B cell (primary cell): Measurements from ENCODE around the gene LENG9. TPM values are rescaled to one million over a fixed set of nuclear protein-coding genes. Genes with fewer than 3 reads are reported as not detected.
"Not testable (repeated sequence)": the region's sequence is repeated elsewhere in the genome, so short reads cannot be mapped to it uniquely, and the experiment has no call there.

Experiments
- ATAC-seq: fragments of 200-7000 bp; cut with Tn5 transposase; one replicate; pipeline ENCODE4 v1.10.0; 2021; ENCODE audit warnings: low read depth, mild to moderate bottlenecking, moderate number of reproducible peaks, moderate library complexity
- CTCF ChIA-PET: fragments of 350-600 bp; sonication (Branson Sonifier 250); formaldehyde crosslinking; loops from one replicate; lab custom pipeline; 2021; ENCODE audit warnings: antibody characterized with exemption, inconsistent platforms; lab: Charles Lee
- POLR2A ChIA-PET: fragments of 350-600 bp; sonication (Branson Sonifier 250); formaldehyde crosslinking; loops from one replicate; lab custom pipeline; 2021; ENCODE audit warnings: antibody characterized with exemption; lab: Charles Lee
- DNase-seq: peaks from one replicate; pipeline ENCODE4 v3.0.0; 2013
- H2AFZ ChIP-seq: 2 replicates; pipeline ENCODE4 v1.6.1; 2012; ENCODE audit warnings: mild to moderate bottlenecking, low read depth, low read length; ENCODE audit not compliant: insufficient read depth, poor library complexity, severe bottlenecking
- H3K27ac ChIP-seq, 2 donors: 1 replicate in 1 of 2; 2 replicates in 1 of 2; pipeline ENCODE4 v1.5.1; 2012 to 2013; ENCODE audit warnings: low read length in 2 of 2, mild to moderate bottlenecking in 2 of 2, moderate library complexity in 1 of 2
- H3K27me3 ChIP-seq, 4 experiments: fragments of 200-600 bp in 1 of 4; sonication (generic) in 1 of 4; replicated peaks in 1 of 4; 1 replicate in 2 of 4; 2 replicates in 2 of 4; pipeline versions ENCODE4 v1.6.1 to v1.7.0; 2013 to 2016; ENCODE audit warnings: low read length in 3 of 4, mild to moderate bottlenecking in 2 of 4, mixed read lengths in 1 of 4, moderate library complexity in 1 of 4; ENCODE audit not compliant: insufficient read depth in 4 of 4, control insufficient read depth in 3 of 4; ENCODE audit errors: control extremely low read depth in 1 of 4
- H3K36me3 ChIP-seq, 2 experiments: replicated peaks in 1 of 2; 1 replicate in 1 of 2; 2 replicates in 1 of 2; pipeline versions ENCODE4 v1.6.1 to v1.7.1; 2013; ENCODE audit warnings: low read length in 1 of 2; ENCODE audit not compliant: insufficient read depth in 2 of 2, control insufficient read depth in 1 of 2; ENCODE audit errors: control extremely low read depth in 1 of 2, extremely low read depth in 1 of 2
- H3K4me1 ChIP-seq, 2 donors: fragments of 200-600 bp in 1 of 2; sonication (generic) in 1 of 2; 1 replicate in 1 of 2; 2 replicates in 1 of 2; pipeline versions ENCODE4 v1.5.1 to v1.6.1; 2013 to 2017; ENCODE audit warnings: low read length in 2 of 2; ENCODE audit not compliant: control insufficient read depth in 2 of 2, insufficient read depth in 2 of 2
- H3K4me2 ChIP-seq: replicated peaks from 2 replicates; pipeline ENCODE3; 2012; ENCODE audit warnings: mild to moderate bottlenecking, low read depth, low read length; ENCODE audit not compliant: poor library complexity, severe bottlenecking
- H3K4me3 ChIP-seq, 5 experiments: fragments of 200-600 bp in 1 of 5; sonication (generic) in 1 of 5; 1 replicate in 3 of 5; 2 replicates in 2 of 5; pipeline versions ENCODE4 v1.5.1 to v1.7.0; 2011 to 2016; ENCODE audit warnings: low read length in 4 of 5, mild to moderate bottlenecking in 4 of 5, low read depth in 2 of 5, control low read depth in 1 of 5, moderate library complexity in 1 of 5; ENCODE audit not compliant: insufficient read depth in 1 of 5; ENCODE audit errors: control extremely low read depth in 1 of 5, extremely low read depth in 1 of 5
- H3K79me2 ChIP-seq: fragments of 200-600 bp; sonication (generic); one replicate; pipeline ENCODE4 v1.6.0; 2016; ENCODE audit warnings: low read length; ENCODE audit not compliant: control insufficient read depth, insufficient read depth
- H3K9ac ChIP-seq: fragments of 200-600 bp; sonication (generic); 2 replicates; pipeline ENCODE4 v1.6.1; 2017; ENCODE audit warnings: mild to moderate bottlenecking, low read length, moderate library complexity
- H3K9me3 ChIP-seq, 3 donors: one replicate each; pipeline versions ENCODE4 v1.6.1 to v1.7.1; 2013; ENCODE audit warnings: low read length in 2 of 3; ENCODE audit not compliant: control insufficient read depth in 2 of 3, insufficient read depth in 1 of 3; ENCODE audit errors: control extremely low read depth in 1 of 3
- H4K20me1 ChIP-seq: 2 replicates; pipeline ENCODE4 v1.6.0; 2012; ENCODE audit warnings: mild to moderate bottlenecking, low read length; ENCODE audit not compliant: insufficient read depth, control insufficient read depth, poor library complexity, severe bottlenecking
- H3K27ac Mint-ChIP-seq: one replicate; pipeline ENCODE4 v1.8.0; 2021; ENCODE audit warnings: mixed read lengths
- H3K27me3 Mint-ChIP-seq: one replicate; pipeline ENCODE4 v1.8.0; 2021; ENCODE audit warnings: mixed read lengths
- H3K4me1 Mint-ChIP-seq: one replicate; pipeline ENCODE4 v1.8.0; 2021; ENCODE audit warnings: mixed read lengths
- H3K4me3 Mint-ChIP-seq: one replicate; pipeline ENCODE4 v1.8.0; 2021; ENCODE audit warnings: mixed read lengths
- H3K9me3 Mint-ChIP-seq: one replicate; pipeline ENCODE4 v1.8.0; 2022; ENCODE audit warnings: mixed read lengths; ENCODE audit not compliant: insufficient read depth
- EZH2 ChIP-seq: IDR thresholded peaks from 2 replicates; pipeline ENCODE4 v1.6.1; 2012; ENCODE audit warnings: borderline replicate concordance, low read depth, mild to moderate bottlenecking, moderate library complexity, low read length; ENCODE audit not compliant: insufficient read depth, poor library complexity, severe bottlenecking
- WGBS: methylation state at CpG from one replicate; pipeline ENCODE4 v1.1.5; 2013; ENCODE audit warnings: missing lambda C conversion rate; ENCODE audit not compliant: insufficient coverage; 5-methylcytosine and 5-hydroxymethylcytosine counted together
- intact Hi-C: fragments of 100-400 bp; cut with micrococcal nuclease; formaldehyde crosslinking; loops from one replicate; pipeline ENCODE4 v1.10.0; 2022
- polyA minus RNA-seq: library from RNA; depleted of rRNA, polyadenylated mRNA; stranded (reverse); fragments of >200 nt; gene quantifications from 2 replicates; pipeline ENCODE4 v1.2.3, GENCODE V29; 2012
- polyA plus RNA-seq: library from polyadenylated mRNA; depleted of rRNA; stranded (reverse); fragments of >200 nt; gene quantifications from 2 replicates; pipeline ENCODE4 v1.2.3, GENCODE V29; 2012
- total RNA-seq, 2 donors: library from RNA; stranded (reverse); fragments of 120-200 nt in 1 of 2; gene quantifications; 1 replicate in 1 of 2; 2 replicates in 1 of 2; pipeline versions ENCODE4 v1.2.3 to v1.2.4, GENCODE V29; 2013 to 2022
- TF ChIP-seq, protein P1 (sequence below): fragments of 200-600 bp; IDR thresholded peaks from one replicate; pipeline ENCODE4 v1.8.0; 2022; ENCODE audit warnings: antibody characterized with exemption, mild to moderate bottlenecking

The LENG9 gene
- total RNA-seq (6.6 and 6.9 TPM in 2 replicates), polyA plus RNA-seq (2.9 and 4.6 TPM in 2 replicates), polyA minus RNA-seq (20.7 and 35.5 TPM in 2 replicates)
- 4.3 TPM for total RNA-seq (2013)

DNA sequence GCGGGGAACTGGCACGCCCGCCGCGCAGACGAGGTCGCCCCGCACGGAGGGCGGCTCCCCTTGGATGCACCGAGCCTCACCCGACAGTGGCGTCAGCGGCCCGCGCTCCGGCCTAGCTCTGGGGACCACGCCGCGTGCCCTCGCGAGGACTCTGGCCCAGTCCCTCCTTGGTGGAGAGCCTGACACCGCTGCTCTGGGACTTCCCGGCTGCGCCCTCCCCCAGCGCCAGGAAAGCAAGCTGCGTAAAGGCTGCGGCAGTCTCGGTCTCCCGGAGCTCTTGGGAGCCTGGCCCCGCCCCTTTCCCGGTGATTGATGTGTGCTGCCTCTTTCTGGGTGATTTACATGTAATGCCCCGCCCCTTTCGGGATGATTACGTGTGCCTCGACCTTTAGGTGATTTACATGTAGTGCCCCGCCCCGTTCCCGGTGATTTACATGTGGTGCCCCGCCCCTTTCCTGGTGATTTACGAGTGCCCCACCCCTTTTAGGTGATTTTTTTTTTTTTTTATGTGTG lies at the start of gene LENG9:
Gene LENG9 (minus strand): TSS at position 248 of the 513 bp plus-strand sequence. CDS start 252 bp downstream, outside the sequence.
- CTCF ChIA-PET, result interaction anchor here (0.6 kb wide), 1 partner anchor 15 kb away, joined by 3 read pairs; the partner anchor contains the start of gene LENG8
- Histone ChIP-seq H3K27ac (peak within 1 kb of the TSS; percentile 84 to 85), H3K9me3 (peaks cover 0 to 26% (median 0%) of the 10 kb centered on the region in 3 donors), H4K20me1 (peaks cover 43% of the 10 kb centered on the region), H3K4me2 (peak within 1 kb of the TSS; percentile 100), H3K79me2 (peaks cover 12% of the 10 kb centered on the region), H3K4me3 (peak within 1 kb of the TSS; percentile 65 to 88 (median 74)), H3K9ac (peak within 1 kb of the TSS; percentile 81), H3K27me3 (peaks cover 0 to 3% (median 0%) of the 10 kb centered on the region in 4 experiments), H3K36me3 (peaks cover 0 to 31% of the 10 kb centered on the region in 2 experiments), H2AFZ (peak within 1 kb of the TSS; percentile 81), H3K4me1 (peaks cover 16 to 29% of the 10 kb centered on the region in 2 donors)
- Mint-ChIP-seq H3K9me3 (no peaks in the 10 kb centered on the region), H3K4me3 (peak within 1 kb of the TSS; percentile 91), H3K27ac (peak within 1 kb of the TSS; percentile 93), H3K27me3 (peaks cover 6% of the 10 kb centered on the region), H3K4me1 (peaks cover 23% of the 10 kb centered on the region)
- DNase-seq (no peak), ATAC-seq (peak; percentile 62)
- POLR2A ChIA-PET, result interaction anchor here (0.6 to 1.1 kb wide), 3 partner anchors 15 to 812 kb away, joined by 3 to 5 read pairs (median 4); partner anchors contain the start of gene LENG8
- WGBS, result under 1% methylated on average over 36 of the region's 41 CpGs
- intact Hi-C loops, result loop anchor here (1.0 to 5.0 kb wide), 5 partner anchors 14 to 596 kb away; partner anchors contain the start of genes CNOT3, LENG8 and MYADM
- TF ChIP-seq, protein P1, sequence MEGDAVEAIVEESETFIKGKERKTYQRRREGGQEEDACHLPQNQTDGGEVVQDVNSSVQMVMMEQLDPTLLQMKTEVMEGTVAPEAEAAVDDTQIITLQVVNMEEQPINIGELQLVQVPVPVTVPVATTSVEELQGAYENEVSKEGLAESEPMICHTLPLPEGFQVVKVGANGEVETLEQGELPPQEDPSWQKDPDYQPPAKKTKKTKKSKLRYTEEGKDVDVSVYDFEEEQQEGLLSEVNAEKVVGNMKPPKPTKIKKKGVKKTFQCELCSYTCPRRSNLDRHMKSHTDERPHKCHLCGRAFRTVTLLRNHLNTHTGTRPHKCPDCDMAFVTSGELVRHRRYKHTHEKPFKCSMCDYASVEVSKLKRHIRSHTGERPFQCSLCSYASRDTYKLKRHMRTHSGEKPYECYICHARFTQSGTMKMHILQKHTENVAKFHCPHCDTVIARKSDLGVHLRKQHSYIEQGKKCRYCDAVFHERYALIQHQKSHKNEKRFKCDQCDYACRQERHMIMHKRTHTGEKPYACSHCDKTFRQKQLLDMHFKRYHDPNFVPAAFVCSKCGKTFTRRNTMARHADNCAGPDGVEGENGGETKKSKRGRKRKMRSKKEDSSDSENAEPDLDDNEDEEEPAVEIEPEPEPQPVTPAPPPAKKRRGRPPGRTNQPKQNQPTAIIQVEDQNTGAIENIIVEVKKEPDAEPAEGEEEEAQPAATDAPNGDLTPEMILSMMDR, result no peak
- TF ChIP-seq EZH2, result no peak

DNA sequence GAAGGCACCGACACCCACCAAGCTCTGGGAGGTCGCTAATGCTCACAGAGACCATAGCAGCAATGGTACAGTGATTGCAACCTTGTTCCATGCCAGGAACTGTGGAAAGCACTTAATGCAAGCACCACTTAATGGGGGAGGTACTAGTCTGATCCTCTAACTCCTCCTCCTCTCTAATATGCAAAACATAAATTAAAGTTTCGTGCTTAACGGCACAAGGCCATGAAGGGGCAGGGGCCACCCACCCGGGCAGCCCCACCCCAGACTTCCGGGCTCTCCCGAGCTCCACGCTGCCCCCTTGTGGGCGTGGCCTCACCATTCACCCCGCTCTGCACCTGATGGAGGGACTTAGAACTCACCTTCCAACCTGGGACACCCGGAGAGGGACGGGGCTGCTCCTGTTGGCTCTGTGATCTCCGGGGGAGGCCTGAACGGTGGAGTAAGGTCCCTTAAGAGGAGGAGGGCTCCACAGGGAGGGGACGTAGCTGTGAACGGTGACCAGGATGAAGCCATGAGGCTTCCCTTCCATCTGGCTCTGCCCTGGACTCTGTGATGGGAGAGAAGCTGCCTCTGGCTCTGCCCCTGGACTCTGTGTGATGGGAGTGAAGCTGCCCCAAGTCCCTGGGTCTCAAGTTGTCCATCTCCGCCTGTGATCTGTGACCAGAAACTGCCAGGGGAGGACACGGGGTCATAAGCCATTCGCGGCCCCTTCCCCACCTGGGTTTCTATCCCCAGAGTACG lies 45.8 kb upstream of the LENG9 start:
- H3K79me2 ChIP-seq, H3K27me3 ChIP-seq, CTCF ChIA-PET, H3K27ac ChIP-seq, H3K9me3 ChIP-seq, H2AFZ ChIP-seq, H3K4me2 ChIP-seq, H3K9me3 Mint-ChIP-seq, intact Hi-C loops, POLR2A ChIA-PET, H4K20me1 ChIP-seq, DNase-seq, H3K4me3 ChIP-seq, H3K9ac ChIP-seq, H3K27ac Mint-ChIP-seq, H3K4me3 Mint-ChIP-seq, H3K36me3 ChIP-seq: not testable (repeated sequence)
- peak; percentile 89 for ATAC-seq
- peaks cover 10 to 24% of the 10 kb centered on the region in 2 donors for H3K4me1 ChIP-seq
- peaks cover 19% of the 10 kb centered on the region for H3K4me1 Mint-ChIP-seq
- peaks cover 29% of the 10 kb centered on the region for H3K27me3 Mint-ChIP-seq
- WGBS, result 69% methylated on average over 3 of the region's 21 CpGs

DNA sequence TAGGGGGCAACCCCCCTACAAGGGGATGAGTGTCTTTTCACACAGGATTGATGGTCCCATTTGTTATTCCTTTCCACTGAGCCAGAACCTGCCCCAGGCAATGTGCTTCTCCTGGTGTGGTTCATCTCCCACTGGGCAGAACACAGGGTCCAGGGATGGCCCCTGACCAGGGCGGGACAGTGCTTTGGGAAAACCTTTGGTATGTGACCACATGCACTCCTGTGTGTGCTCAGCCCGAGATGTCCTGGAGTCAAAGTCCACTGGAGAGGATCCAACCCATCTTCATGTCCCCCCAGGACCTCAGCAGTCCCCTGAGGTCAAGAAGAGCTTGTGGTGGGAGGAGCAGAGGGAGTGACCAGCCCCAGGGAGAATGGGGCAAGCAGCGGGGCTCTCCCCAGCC lies 44.9 kb upstream of the LENG9 start:
- no CpG with 5 or more reads among the region's 3 CpGs for WGBS
- CTCF ChIA-PET, POLR2A ChIA-PET: not testable (repeated sequence)

More for the DNA sequence above, 44.9 kb upstream of the LENG9 start:
- H3K9me3 ChIP-seq, intact Hi-C loops, H3K9ac ChIP-seq, H3K27me3 ChIP-seq, H3K4me3 Mint-ChIP-seq, DNase-seq, H3K27ac Mint-ChIP-seq, H3K9me3 Mint-ChIP-seq, H3K4me2 ChIP-seq, ATAC-seq, H3K36me3 ChIP-seq, H3K79me2 ChIP-seq, H3K4me3 ChIP-seq, H2AFZ ChIP-seq, H3K27ac ChIP-seq, H4K20me1 ChIP-seq: not testable (repeated sequence)
- Mint-ChIP-seq H3K27me3 (peaks cover 31% of the 10 kb centered on the region), H3K4me1 (peaks cover 19% of the 10 kb centered on the region)
- H3K4me1 ChIP-seq, result peaks cover 10 to 24% of the 10 kb centered on the region in 2 donors
